ENCODE measurements around the gene RPS10.
"Not testable (repeated sequence)": the region's sequence is repeated elsewhere in the genome, so short reads cannot be mapped to it uniquely, and the experiment has no call there.

RPS10 gene

GRCh38 chr6:34391786-34392496, 33.9 kb downstream of the RPS10 start:
- peak; percentile 81 for DNase-seq

GRCh38 chr6:34391473-34391785, 34.4 kb downstream of the RPS10 start:
- DNase-seq, result no peak

GRCh38 chr6:34390531-34391472, 35.1 kb downstream of the RPS10 start:
- DNase-seq, result no peak

GRCh38 chr6:34389034-34389433, 36.8 kb downstream of the RPS10 start:
- no peak for DNase-seq

- DNase-seq, result no peak
Observed at GRCh38 chr6:34388421-34388820, 37.4 kb downstream of the RPS10 start.

- DNase-seq, result no peak
Observed at GRCh38 chr6:34386316-34387137, 39.3 kb downstream of the RPS10 start.

GRCh38 chr6:34385793-34386195, 40.1 kb downstream of the RPS10 start:
- DNase-seq, result no peak

GRCh38 chr6:34384321-34385153, 41.3 kb downstream of the RPS10 start:
- no peak for DNase-seq

GRCh38 chr6:34383656-34384320, 42.1 kb downstream of the RPS10 start:
- DNase-seq, result no peak

GRCh38 chr6:34383161-34383631, 42.7 kb downstream of the RPS10 start:
- DNase-seq, result no peak

GRCh38 chr6:34381081-34381480, 44.8 kb downstream of the RPS10 start:
- no peak for DNase-seq

- DNase-seq, result no peak
Observed at GRCh38 chr6:34378470-34378869, 47.4 kb downstream of the RPS10 start.

- no peak for DNase-seq
Observed at GRCh38 chr6:34377984-34378383, 47.9 kb downstream of the RPS10 start.

- not testable (repeated sequence) for DNase-seq
Observed at GRCh38 chr6:34377571-34377970, 48.3 kb downstream of the RPS10 start.

- DNase-seq, result no peak
Observed at GRCh38 chr6:34375833-34376232, 50.0 kb downstream of the RPS10 start.

GRCh38 chr6:34374508-34374907, 51.4 kb downstream of the RPS10 start:
- DNase-seq, result no peak

GRCh38 chr6:34374069-34374468, 51.8 kb downstream of the RPS10 start:
- no peak for DNase-seq

- DNase-seq, result no peak
Observed at GRCh38 chr6:34373511-34373910, 52.4 kb downstream of the RPS10 start.

- not testable (repeated sequence) for DNase-seq
Observed at GRCh38 chr6:34371865-34372264, 54.0 kb downstream of the RPS10 start.

GRCh38 chr6:34370361-34370760, 55.5 kb downstream of the RPS10 start:
- DNase-seq, result no peak

GRCh38 chr6:34369385-34369784, 56.5 kb downstream of the RPS10 start:
- no peak for DNase-seq
